Ishikawa (cell line): ENCODE measurements around the gene TP53TG3E.
"Not testable (repeated sequence)": the region's sequence is repeated elsewhere in the genome, so short reads cannot be mapped to it uniquely, and the experiment has no call there.

Source experiments
- EGR1 ChIP-seq: IDR thresholded peaks from 2 replicates; pipeline ENCODE4 v1.6.1; 2012
- EP300 ChIP-seq: IDR thresholded peaks from 2 replicates; pipeline ENCODE4 v1.6.1; 2012; ENCODE audit warnings: borderline replicate concordance
- TEAD4 ChIP-seq: IDR thresholded peaks from 2 replicates; pipeline ENCODE4 v1.6.1; 2012

The TP53TG3E gene

GRCh38 chr16:33304006-33304405, at the start of gene TP53TG3E:
TP53TG3E (plus strand) TSS chr16:33304306; CDS start chr16:33304374, 68 bp downstream.
- not testable (repeated sequence) for TF ChIP-seq TEAD4, EGR1, EP300
